Measurements from ENCODE around the gene ZSCAN10.
A peak's percentile ranks its signal among the peaks of the same experiment; 100 is the strongest.
"Not testable (repeated sequence)": the region's sequence is repeated elsewhere in the genome, so short reads cannot be mapped to it uniquely, and the experiment has no call there.

The ZSCAN10 gene

GRCh38 chr16:3063625-3064386, 35.3 kb downstream of the ZSCAN10 start:
- DNase-seq (ENCODE audit: low read depth) = no peak

GRCh38 chr16:3062553-3062952, 36.5 kb downstream of the ZSCAN10 start:
- no peak for DNase-seq (ENCODE audit: low read depth)

DNA sequence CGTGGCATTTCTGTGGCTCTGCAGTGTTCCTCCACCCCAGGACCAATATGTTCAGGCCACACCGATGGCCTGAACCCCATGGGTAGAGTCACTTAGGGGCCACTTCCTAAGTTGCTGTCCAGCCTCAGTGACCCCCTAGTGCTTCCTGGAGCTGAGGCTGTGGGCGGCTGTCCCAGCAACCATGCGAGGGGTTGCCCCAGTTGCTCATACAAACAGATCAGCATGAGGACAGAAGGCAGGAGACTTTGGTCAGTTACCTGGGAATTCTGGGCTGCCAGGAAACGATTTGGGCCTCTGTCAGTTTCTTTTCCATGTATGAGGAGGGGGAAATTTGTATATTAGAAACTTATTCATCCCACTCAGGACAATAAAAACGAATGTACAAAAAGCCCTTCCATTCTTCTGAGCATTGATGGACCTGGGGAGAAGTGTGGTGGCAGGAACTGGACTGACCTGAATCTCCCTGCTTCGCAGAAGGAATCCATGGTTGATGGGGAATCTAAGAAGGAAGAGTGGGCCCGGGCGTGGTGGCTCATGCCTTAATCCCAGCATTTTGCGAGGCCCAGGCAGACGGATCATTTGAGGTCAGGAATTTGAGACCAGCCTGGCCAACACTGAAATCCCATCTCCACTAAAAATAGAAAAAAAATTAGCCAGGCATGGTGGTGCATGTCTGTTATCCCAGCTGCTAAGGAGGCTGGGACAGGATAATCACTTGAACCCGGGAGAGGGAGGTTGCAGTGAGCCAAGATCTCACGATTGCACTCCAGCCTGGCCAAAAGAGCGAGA, 38.6 kb downstream of the ZSCAN10 start:
- DNase-seq (ENCODE audit: low read depth) = no peak

GRCh38 chr16:3059723-3060242, 39.3 kb downstream of the ZSCAN10 start:
- DNase-seq (ENCODE audit: low read depth) = no peak

DNA sequence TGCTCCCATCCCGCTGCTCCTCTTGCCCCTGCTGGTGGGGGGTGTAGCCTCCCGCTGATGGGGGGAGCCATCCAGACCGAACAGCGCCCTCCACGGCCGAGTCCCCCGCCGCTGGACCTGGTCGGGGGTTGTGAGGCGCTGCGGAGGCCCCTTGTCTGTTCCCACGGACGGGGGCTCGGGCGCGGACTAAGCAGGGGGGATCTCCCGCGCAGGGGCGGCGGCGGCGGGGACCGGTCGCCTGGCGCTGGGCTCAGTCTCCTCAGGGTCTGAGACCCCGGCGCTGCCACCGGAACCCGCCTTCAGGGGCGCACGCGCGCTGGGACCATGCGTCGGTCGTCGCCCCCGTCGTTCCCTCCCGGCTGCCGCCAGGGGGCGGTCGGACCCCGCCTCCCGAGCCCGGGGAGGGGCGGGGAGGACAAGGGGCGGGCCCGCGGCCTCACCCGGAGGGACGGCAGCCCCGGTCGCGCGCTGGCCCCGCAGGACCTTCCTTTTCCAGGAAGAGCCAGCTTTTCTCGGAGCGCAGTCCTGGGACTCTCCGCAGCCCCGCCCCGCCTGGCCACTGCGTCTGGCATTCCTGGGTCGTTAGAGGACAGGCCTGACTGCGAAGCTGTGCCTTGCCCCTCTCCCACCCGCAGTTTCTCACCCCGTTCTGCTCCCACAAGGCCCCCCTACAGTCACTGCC, 39.9 kb downstream of the ZSCAN10 start:
- peak; percentile 85 for DNase-seq (ENCODE audit: low read depth)

GRCh38 chr16:3058139-3059030, 40.7 kb downstream of the ZSCAN10 start:
- peak; percentile 46 for DNase-seq (ENCODE audit: low read depth)

DNA sequence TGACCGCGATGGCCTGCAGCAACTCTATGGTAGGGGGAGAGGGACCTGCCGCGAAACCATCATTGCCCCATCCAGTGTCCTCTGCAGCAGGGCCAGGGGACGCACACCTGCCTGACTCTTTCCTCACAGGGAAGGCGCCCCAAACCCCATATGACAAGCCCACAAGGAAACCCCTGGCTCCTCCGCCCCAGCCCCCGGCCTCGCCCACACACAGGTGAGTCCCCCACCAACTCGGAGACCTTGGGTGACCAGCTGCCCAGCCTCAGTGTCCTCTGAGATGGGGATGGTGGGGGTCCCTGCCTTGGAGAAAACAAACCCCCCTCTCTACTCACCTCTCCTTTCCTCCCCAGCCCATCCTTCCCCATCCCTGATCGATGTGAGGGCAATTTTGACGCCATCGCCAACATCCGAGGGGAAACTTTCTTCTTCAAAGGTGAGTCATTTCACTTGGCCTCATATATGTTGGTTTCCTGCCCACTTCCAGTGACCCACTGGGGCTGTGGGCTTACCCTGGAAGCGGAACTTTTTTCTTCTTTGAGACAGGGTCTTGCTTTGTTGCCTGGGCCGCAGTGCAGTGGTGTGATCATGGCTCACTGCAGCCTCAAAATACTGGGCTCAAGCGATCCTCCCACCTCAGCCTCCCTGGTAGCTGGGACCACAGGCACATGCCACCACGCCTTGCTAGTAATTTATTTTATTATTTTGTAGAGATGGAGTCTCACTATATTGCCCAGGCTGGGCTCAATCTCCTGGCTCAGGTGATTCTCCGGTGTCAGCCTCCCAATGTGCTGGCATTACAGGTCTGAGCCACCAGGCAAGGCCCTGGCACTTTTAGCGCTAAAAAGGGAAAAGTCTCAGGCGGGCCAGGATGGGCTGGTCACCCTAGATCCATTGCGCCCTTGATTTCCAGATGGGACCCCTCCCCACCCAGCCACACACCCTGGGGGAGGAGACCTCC, 41.6 kb downstream of the ZSCAN10 start:
- no peak for DNase-seq (ENCODE audit: low read depth)

DNA sequence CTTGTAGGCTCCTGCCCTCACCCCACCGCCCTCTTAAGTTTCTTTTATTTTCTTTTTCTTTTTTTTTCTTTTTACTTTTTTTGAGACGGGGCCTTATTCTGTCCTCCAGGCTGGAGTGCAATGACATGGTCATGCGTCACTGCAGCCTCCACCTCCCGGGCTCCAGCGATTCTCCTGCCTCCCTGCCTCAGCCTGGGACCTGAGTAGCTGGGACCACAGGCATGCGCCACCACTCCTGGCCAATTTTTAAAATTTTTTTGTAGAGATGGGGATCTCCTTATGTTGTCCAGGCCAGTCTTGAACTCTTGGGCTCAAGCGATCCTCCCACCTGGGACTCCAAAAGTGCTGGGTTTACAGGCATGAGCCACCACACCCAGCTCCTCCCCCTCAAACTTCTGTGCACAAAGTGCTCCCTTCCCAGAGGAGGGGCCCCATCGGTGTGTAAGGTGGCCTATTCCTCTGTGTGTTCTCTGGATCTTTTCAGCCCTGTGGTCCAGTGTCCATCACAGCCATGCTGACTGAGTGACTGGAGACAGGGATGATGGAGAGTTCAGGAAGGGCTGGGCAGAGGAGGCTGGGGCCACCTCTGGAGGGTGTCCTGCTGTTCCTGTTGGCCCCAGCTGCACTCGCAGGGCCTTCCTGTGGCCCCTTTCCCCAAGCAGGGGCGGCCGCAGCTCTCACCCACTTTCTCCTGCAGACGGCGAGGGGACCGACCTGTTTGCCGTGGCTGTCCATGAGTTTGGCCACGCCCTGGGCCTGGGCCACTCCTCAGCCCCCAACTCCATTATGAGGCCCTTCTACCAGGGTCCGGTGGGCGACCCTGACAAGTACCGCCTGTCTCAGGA, 42.5 kb downstream of the ZSCAN10 start:
- no peak for DNase-seq (ENCODE audit: low read depth)

DNA sequence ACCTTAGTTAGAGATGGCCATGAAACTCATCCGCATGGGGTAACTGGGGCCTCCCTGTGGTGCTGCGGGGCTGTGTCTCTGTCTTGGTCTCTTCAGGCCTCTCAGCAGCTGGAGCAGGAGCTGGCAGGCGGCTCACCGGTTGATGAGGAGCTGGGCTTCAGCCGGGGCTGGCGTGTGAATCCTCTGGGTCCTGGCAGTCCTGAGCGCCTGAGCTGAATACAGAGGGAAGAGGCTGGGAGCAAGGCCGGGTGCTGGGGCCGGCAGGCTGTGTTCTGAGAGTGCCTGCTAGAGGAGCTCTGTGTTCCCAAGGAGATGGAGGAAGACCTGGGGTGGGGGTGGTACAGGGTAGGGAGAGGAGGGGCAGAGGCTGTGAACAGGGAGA, 43.4 kb downstream of the ZSCAN10 start:
- DNase-seq (ENCODE audit: low read depth) = not testable (repeated sequence)

GRCh38 chr16:3054965-3055733, 43.9 kb downstream of the ZSCAN10 start:
- DNase-seq (ENCODE audit: low read depth) = no peak

GRCh38 chr16:3053330-3053710, 45.8 kb downstream of the ZSCAN10 start:
- DNase-seq (ENCODE audit: low read depth) = not testable (repeated sequence)

GRCh38 chr16:3052571-3053329, 46.3 kb downstream of the ZSCAN10 start:
- not testable (repeated sequence) for DNase-seq (ENCODE audit: low read depth)

DNA sequence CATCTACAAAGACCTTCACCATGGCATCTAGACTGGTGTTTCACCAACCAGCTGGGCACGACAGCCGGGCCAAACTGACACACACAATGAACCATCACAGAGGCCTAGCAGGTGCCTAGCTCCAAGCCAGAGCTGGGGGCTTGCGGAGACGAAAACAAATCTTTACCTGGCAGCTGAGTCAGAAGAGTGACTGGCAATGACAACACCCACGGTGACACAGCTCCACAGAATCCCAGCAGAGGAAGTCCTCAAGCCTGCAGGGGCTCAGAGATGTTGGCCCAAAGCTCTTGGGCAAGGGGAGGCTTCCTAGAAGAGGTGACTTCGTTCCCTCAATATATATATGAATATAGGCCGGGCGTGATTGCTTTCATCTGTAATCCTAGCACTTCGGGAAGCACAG, 47.6 kb downstream of the ZSCAN10 start:
- DNase-seq (ENCODE audit: low read depth) = no peak

DNA sequence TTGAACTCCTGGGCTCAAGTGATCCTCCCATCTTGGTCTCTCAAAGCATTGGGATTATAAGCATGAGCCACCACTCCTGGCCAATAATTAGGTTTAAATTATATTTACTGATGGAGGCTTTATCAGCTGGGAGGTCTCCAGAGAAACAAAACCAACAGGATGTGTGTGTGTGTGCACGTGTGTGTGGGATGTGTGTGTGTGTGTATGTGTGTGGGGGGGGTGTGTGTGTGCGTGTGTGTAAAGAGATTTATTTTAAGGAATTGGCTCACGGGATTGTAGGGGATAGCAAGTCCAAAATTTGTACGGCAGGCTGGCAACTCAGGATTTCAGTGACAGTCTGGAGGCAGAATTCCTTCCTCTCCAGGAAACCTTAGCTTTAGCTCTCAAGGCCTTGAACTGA, 48.1 kb downstream of the ZSCAN10 start:
- DNase-seq (ENCODE audit: low read depth) = no peak

DNA sequence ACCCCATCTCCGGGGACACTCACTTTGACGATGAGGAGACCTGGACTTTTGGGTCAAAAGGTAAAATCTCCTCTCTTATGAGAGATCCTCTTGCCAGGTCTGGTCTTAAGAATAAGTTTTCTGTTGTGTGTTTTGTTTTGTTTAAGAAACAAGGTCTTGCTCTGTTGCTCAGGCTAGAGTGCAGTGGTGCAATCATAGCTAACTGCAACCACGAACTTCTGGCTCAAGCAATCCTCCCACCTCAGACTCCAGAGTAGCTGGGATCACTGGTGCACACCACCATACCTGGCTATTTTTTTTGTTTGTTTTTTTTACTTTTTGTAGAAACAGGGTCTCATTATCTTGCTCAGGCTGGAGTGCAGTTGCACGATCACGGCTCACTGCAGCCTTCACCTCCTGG, 48.6 kb downstream of the ZSCAN10 start:
- DNase-seq (ENCODE audit: low read depth) = no peak

GRCh38 chr16:3049921-3050481, 49.1 kb downstream of the ZSCAN10 start:
- DNase-seq (ENCODE audit: low read depth) = no peak

DNA sequence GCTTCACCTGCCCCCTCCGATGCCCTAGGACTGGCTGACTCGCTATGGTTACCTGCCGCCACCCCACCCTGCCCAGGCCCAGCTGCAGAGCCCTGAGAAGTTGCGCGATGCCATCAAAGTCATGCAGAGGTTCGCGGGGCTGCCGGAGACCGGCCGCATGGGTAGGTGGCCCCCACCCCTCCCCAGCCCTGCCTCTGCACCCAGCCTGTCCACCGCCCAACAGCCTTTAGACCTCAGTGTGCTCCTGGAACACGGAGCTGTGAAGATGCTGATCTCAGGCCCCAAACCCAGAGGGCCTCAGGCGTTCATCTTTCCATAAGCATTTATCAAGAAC, 51.7 kb downstream of the ZSCAN10 start:
- DNase-seq (ENCODE audit: low read depth) = no peak

All from activated T-helper 9 cell treated with anti-CD3 and anti-CD28 coated beads, Interleukin-2, amount 50 U/mL, for 16 hours (primary cell).